ENCODE results near the gene RIPK1.

RIPK1 gene

GRCh38 chr6:3081960-3082359 lies 13.7 kb downstream of the RIPK1 start:
- Histone ChIP-seq H3K4me1 (ENCODE audit: control insufficient read depth, insufficient read depth, low read length) (peaks cover 3% of the 10 kb centered on the region; the same call in 1 of the 2 replicates), H3K27me3 (ENCODE audit: control insufficient read depth, insufficient read depth, low read length) (no peaks in the 10 kb centered on the region), H3K4me3 (ENCODE audit: low read length) (no peak overlapping the region), H3K36me3 (ENCODE audit: control insufficient read depth, insufficient read depth, low read length) (peaks cover 34% of the 10 kb centered on the region), H3K9me3 (ENCODE audit: control insufficient read depth, insufficient read depth, low read length) (no peaks in the 10 kb centered on the region), H3K27ac (ENCODE audit: low read length) (no peak overlapping the region)
- no peak for DNase-seq (ENCODE audit: low read depth, low spot score)
- WGBS (ENCODE audit: insufficient coverage, insufficient read length) = no CpG with 5 or more reads among the region's 5 CpGs

GRCh38 chr6:3085074-3085473 lies 16.8 kb downstream of the RIPK1 start:
- WGBS (ENCODE audit: insufficient coverage, insufficient read length) = no CpG with 5 or more reads among the region's 4 CpGs
- H3K4me1 ChIP-seq (ENCODE audit: control insufficient read depth, insufficient read depth, low read length) = no peaks in the 10 kb centered on the region
- no peak overlapping the region for H3K27ac ChIP-seq (ENCODE audit: low read length)
- peaks cover 16% of the 10 kb centered on the region for H3K9me3 ChIP-seq (ENCODE audit: control insufficient read depth, insufficient read depth, low read length)
- no peak overlapping the region for H3K4me3 ChIP-seq (ENCODE audit: low read length)
- H3K27me3 ChIP-seq (ENCODE audit: control insufficient read depth, insufficient read depth, low read length) = no peaks in the 10 kb centered on the region
- H3K36me3 ChIP-seq (ENCODE audit: control insufficient read depth, insufficient read depth, low read length) = peaks cover 48% of the 10 kb centered on the region
- no peak for DNase-seq (ENCODE audit: low read depth, low spot score)

- Histone ChIP-seq H3K4me1 (ENCODE audit: control insufficient read depth, insufficient read depth, low read length) (no peaks in the 10 kb centered on the region), H3K9me3 (ENCODE audit: control insufficient read depth, insufficient read depth, low read length) (peaks cover 19% of the 10 kb centered on the region), H3K36me3 (ENCODE audit: control insufficient read depth, insufficient read depth, low read length) (peaks cover 51% of the 10 kb centered on the region), H3K4me3 (ENCODE audit: low read length) (no peak overlapping the region), H3K27me3 (ENCODE audit: control insufficient read depth, insufficient read depth, low read length) (no peaks in the 10 kb centered on the region), H3K27ac (ENCODE audit: low read length) (no peak overlapping the region)
- DNase-seq (ENCODE audit: low read depth, low spot score) = no peak
- no CpG with 5 or more reads among the region's 7 CpGs for WGBS (ENCODE audit: insufficient coverage, insufficient read length)
Measured at GRCh38 chr6:3086282-3086946, 18.1 kb downstream of the RIPK1 start.

GRCh38 chr6:3088446-3088845 lies 20.2 kb downstream of the RIPK1 start:
- Histone ChIP-seq H3K36me3 (ENCODE audit: control insufficient read depth, insufficient read depth, low read length) (peaks cover 44% of the 10 kb centered on the region), H3K27ac (ENCODE audit: low read length) (no peak overlapping the region), H3K9me3 (ENCODE audit: control insufficient read depth, insufficient read depth, low read length) (peaks cover 19% of the 10 kb centered on the region), H3K27me3 (ENCODE audit: control insufficient read depth, insufficient read depth, low read length) (no peaks in the 10 kb centered on the region), H3K4me1 (ENCODE audit: control insufficient read depth, insufficient read depth, low read length) (no peaks in the 10 kb centered on the region), H3K4me3 (ENCODE audit: low read length) (no peak overlapping the region)
- WGBS (ENCODE audit: insufficient coverage, insufficient read length) = no CpG with 5 or more reads among the region's 4 CpGs
- no peak for DNase-seq (ENCODE audit: low read depth, low spot score)

- Histone ChIP-seq H3K9me3 (ENCODE audit: control insufficient read depth, insufficient read depth, low read length) (peaks cover 20% of the 10 kb centered on the region), H3K4me1 (ENCODE audit: control insufficient read depth, insufficient read depth, low read length) (no peaks in the 10 kb centered on the region), H3K36me3 (ENCODE audit: control insufficient read depth, insufficient read depth, low read length) (peaks cover 41% of the 10 kb centered on the region), H3K27ac (ENCODE audit: low read length) (no peak overlapping the region), H3K4me3 (ENCODE audit: low read length) (no peak overlapping the region), H3K27me3 (ENCODE audit: control insufficient read depth, insufficient read depth, low read length) (no peaks in the 10 kb centered on the region)
- DNase-seq (ENCODE audit: low read depth, low spot score) = no peak
- WGBS (ENCODE audit: insufficient coverage, insufficient read length) = no CpG with 5 or more reads among the region's 4 CpGs
Measured at GRCh38 chr6:3088968-3089367, 20.7 kb downstream of the RIPK1 start.

GRCh38 chr6:3090013-3090412 lies 21.7 kb downstream of the RIPK1 start:
- Histone ChIP-seq H3K27me3 (ENCODE audit: control insufficient read depth, insufficient read depth, low read length) (no peaks in the 10 kb centered on the region), H3K4me1 (ENCODE audit: control insufficient read depth, insufficient read depth, low read length) (no peaks in the 10 kb centered on the region), H3K4me3 (ENCODE audit: low read length) (no peak overlapping the region), H3K9me3 (ENCODE audit: control insufficient read depth, insufficient read depth, low read length) (peaks cover 24% of the 10 kb centered on the region), H3K27ac (ENCODE audit: low read length) (no peak overlapping the region), H3K36me3 (ENCODE audit: control insufficient read depth, insufficient read depth, low read length) (peaks cover 40% of the 10 kb centered on the region)
- DNase-seq (ENCODE audit: low read depth, low spot score) = no peak
- WGBS (ENCODE audit: insufficient coverage, insufficient read length) = no CpG with 5 or more reads among the region's 4 CpGs

GRCh38 chr6:3094815-3095214 lies 26.5 kb downstream of the RIPK1 start:
- Histone ChIP-seq H3K36me3 (ENCODE audit: control insufficient read depth, insufficient read depth, low read length) (peaks cover 22% of the 10 kb centered on the region), H3K9me3 (ENCODE audit: control insufficient read depth, insufficient read depth, low read length) (peaks cover 11% of the 10 kb centered on the region), H3K4me3 (ENCODE audit: low read length) (no peak overlapping the region), H3K27ac (ENCODE audit: low read length) (no peak overlapping the region), H3K27me3 (ENCODE audit: control insufficient read depth, insufficient read depth, low read length) (no peaks in the 10 kb centered on the region), H3K4me1 (ENCODE audit: control insufficient read depth, insufficient read depth, low read length) (no peaks in the 10 kb centered on the region)
- DNase-seq (ENCODE audit: low read depth, low spot score) = no peak
- no CpG with 5 or more reads among the region's 2 CpGs for WGBS (ENCODE audit: insufficient coverage, insufficient read length)

- H3K27ac ChIP-seq (ENCODE audit: low read length) = no peak overlapping the region
- H3K4me1 ChIP-seq (ENCODE audit: control insufficient read depth, insufficient read depth, low read length) = no peaks in the 10 kb centered on the region
- peaks cover 3% of the 10 kb centered on the region; the same call in 1 of the 2 replicates for H3K36me3 ChIP-seq (ENCODE audit: control insufficient read depth, insufficient read depth, low read length)
- no peak overlapping the region for H3K4me3 ChIP-seq (ENCODE audit: low read length)
- DNase-seq (ENCODE audit: low read depth, low spot score) = no peak
- no CpG with 5 or more reads among the region's 3 CpGs for WGBS (ENCODE audit: insufficient coverage, insufficient read length)
- H3K9me3 ChIP-seq (ENCODE audit: control insufficient read depth, insufficient read depth, low read length) = no peaks in the 10 kb centered on the region
- no peaks in the 10 kb centered on the region for H3K27me3 ChIP-seq (ENCODE audit: control insufficient read depth, insufficient read depth, low read length)
Measured at GRCh38 chr6:3102875-3103274, 34.6 kb downstream of the RIPK1 start.

GRCh38 chr6:3108746-3109414 lies 40.6 kb downstream of the RIPK1 start:
- Histone ChIP-seq H3K27ac (ENCODE audit: low read length) (no peak overlapping the region), H3K4me3 (ENCODE audit: low read length) (no peak overlapping the region), H3K27me3 (ENCODE audit: control insufficient read depth, insufficient read depth, low read length) (no peaks in the 10 kb centered on the region), H3K36me3 (ENCODE audit: control insufficient read depth, insufficient read depth, low read length) (peaks cover 2% of the 10 kb centered on the region; the same call in 1 of the 2 replicates), H3K9me3 (ENCODE audit: control insufficient read depth, insufficient read depth, low read length) (no peaks in the 10 kb centered on the region), H3K4me1 (ENCODE audit: control insufficient read depth, insufficient read depth, low read length) (no peaks in the 10 kb centered on the region)
- no peak for DNase-seq (ENCODE audit: low read depth, low spot score)
- WGBS (ENCODE audit: insufficient coverage, insufficient read length) = no CpG with 5 or more reads among the region's 10 CpGs

- Histone ChIP-seq H3K4me1 (ENCODE audit: control insufficient read depth, insufficient read depth, low read length) (no peaks in the 10 kb centered on the region), H3K9me3 (ENCODE audit: control insufficient read depth, insufficient read depth, low read length) (no peaks in the 10 kb centered on the region), H3K27me3 (ENCODE audit: control insufficient read depth, insufficient read depth, low read length) (no peaks in the 10 kb centered on the region), H3K4me3 (ENCODE audit: low read length) (no peak overlapping the region), H3K36me3 (ENCODE audit: control insufficient read depth, insufficient read depth, low read length) (peaks cover 2% of the 10 kb centered on the region; the same call in 1 of the 2 replicates), H3K27ac (ENCODE audit: low read length) (no peak overlapping the region)
- WGBS (ENCODE audit: insufficient coverage, insufficient read length) = no CpG with 5 or more reads among the region's 3 CpGs
- no peak for DNase-seq (ENCODE audit: low read depth, low spot score)
Measured at GRCh38 chr6:3109761-3110160, 41.5 kb downstream of the RIPK1 start.
